Bronchial epithelial cell (primary cell): ENCODE data around the gene GGT5. TPM values are rescaled to one million over a fixed set of nuclear protein-coding genes. Genes with fewer than 3 reads are reported as not detected.
"Not testable (repeated sequence)": the region's sequence is repeated elsewhere in the genome, so short reads cannot be mapped to it uniquely, and the experiment has no call there.

Experiments
- DNase-seq: peaks from one replicate; pipeline ENCODE4 v3.0.0-alpha.2; 2010; ENCODE audit warnings: low read depth
- FAIRE-seq: peaks from 2 replicates; lab custom pipeline; 2011; peaks lifted over from hg19 to GRCh38; lab: Jason Lieb, UNC
- H3K27me3 ChIP-seq: 2 replicates; pipeline ENCODE4 v1.5.1; 2011; ENCODE audit warnings: low read length; ENCODE audit not compliant: control insufficient read depth, insufficient read depth
- H3K36me3 ChIP-seq: 2 replicates; pipeline ENCODE4 v1.5.1; 2011; ENCODE audit warnings: low read length; ENCODE audit not compliant: control insufficient read depth, insufficient read depth
- H3K4me3 ChIP-seq: 2 replicates; pipeline ENCODE4 v1.5.1; 2011; ENCODE audit warnings: mild to moderate bottlenecking, low read depth, low read length, control low read depth
- CTCF ChIP-seq: IDR thresholded peaks from 2 replicates; pipeline ENCODE4 v1.5.1; 2011; ENCODE audit warnings: mild to moderate bottlenecking, moderate library complexity, low read length, control low read depth, inconsistent platforms; ENCODE audit not compliant: insufficient read depth, severe bottlenecking
- total RNA-seq: library from RNA; depleted of rRNA; stranded (reverse); fragments of >200 nt; gene quantifications from 2 replicates; pipeline ENCODE4 v1.2.1, GENCODE V29; 2014

The GGT5 gene
- total RNA-seq, 1 donor from 2014 or later: not detected

DNA sequence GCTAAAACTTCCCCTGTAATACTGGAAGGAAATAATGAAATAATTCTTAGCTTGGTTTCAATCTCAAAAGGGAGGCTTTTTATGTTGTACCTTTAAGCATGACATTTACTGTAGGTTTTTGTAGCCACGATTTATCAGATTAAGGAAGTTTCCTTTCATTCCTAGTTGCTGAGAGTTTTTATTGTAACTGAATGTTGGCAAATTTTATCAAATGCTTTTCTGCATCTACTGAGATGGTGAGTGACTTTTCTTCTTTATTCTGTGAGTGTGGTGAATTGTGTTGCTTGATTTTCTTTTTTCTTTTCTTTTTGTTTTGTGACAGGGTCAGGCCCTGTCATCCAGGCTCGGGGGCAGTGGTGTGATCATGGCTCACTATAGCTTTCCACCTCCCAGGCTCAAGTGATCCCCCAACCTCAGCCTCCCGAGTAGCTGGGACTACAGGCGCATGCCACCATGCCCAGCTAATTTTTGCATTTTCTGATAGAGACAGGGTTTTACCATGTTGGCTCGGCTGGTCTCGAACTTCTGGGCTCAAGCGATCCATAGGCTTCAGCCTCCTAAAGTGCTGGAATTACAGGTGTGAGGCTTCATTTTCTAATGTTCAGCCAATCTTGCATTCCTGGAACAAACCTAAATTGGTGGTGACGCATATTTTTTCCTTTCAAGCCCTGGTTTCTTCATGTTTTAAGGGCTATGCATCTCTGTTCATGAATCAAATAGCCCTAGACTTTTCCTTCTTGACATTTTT, 37.4 kb downstream of the GGT5 start:
- Histone ChIP-seq H3K4me3 (no peak overlapping the region), H3K27me3 (no peaks in the 10 kb centered on the region), H3K36me3 (no peaks in the 10 kb centered on the region)
- no peak for TF ChIP-seq CTCF
- peak; percentile 4 for DNase-seq
- FAIRE-seq: no peak

GRCh38 chr22:24206460-24207263, 38.2 kb downstream of the GGT5 start:
- not testable (repeated sequence) for H3K27me3 ChIP-seq, H3K36me3 ChIP-seq, DNase-seq, H3K4me3 ChIP-seq, FAIRE-seq

DNA sequence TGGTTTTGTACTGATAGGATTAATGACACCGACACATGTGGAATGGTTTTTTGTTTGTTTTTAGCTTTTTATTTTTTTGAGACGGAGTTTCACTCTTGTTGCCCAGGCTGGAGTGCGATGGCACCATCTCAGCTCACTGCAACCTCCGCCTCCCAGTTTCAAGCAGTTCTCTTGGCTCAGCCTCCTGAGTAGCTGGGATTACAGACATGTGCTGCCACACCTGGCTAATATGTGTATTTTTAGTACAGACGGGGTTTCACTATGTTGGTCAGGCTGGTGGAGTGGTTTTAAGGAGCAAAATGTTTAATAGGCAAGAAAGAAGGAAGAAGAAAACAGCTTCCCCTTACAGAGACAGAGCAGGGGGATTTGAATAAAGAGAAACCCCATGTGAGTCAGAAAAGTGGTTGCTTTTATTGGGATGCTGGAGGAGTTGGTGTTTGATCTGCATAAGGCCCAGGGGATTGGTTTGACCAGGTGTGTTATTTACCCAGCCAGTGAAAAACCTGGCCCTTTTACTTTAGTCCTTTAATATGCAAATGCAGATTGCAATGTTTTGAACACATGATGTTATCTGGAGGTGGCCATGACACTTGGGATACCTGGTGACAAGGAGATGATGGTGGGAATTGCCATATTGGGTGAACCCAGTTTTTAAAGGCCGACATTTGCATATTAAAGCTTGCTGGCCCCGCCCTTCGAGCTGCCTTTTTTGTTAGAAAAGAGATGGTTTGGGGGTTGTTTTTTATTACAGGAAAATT, 39.3 kb downstream of the GGT5 start:
- FAIRE-seq (no peak), DNase-seq (peak; percentile 10)
- Histone ChIP-seq H3K27me3 (no peaks in the 10 kb centered on the region), H3K4me3 (no peak overlapping the region), H3K36me3 (no peaks in the 10 kb centered on the region)
- no peak for TF ChIP-seq CTCF

DNA sequence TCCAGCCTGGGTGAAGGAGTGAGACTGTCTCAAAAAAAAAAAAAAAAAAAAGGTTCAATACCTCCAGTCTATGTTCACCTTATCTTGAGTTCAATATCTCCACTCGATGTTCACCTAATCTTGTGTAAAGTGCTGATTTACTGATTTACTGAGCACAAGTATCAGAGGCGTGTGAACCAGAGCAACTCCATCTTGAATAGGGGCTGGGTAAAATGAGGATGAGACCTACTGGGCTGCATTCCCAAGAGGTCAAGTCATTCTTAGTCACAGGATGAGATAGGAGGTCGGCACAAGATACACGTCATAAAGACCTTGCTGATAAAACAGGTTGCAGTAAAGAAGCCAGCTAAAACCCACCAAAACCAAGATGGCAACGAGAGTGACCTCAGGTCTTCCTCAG, 41.0 kb downstream of the GGT5 start:
- H3K36me3 ChIP-seq, H3K4me3 ChIP-seq, FAIRE-seq, H3K27me3 ChIP-seq: not testable (repeated sequence)
- DNase-seq: peak; percentile 48

DNA sequence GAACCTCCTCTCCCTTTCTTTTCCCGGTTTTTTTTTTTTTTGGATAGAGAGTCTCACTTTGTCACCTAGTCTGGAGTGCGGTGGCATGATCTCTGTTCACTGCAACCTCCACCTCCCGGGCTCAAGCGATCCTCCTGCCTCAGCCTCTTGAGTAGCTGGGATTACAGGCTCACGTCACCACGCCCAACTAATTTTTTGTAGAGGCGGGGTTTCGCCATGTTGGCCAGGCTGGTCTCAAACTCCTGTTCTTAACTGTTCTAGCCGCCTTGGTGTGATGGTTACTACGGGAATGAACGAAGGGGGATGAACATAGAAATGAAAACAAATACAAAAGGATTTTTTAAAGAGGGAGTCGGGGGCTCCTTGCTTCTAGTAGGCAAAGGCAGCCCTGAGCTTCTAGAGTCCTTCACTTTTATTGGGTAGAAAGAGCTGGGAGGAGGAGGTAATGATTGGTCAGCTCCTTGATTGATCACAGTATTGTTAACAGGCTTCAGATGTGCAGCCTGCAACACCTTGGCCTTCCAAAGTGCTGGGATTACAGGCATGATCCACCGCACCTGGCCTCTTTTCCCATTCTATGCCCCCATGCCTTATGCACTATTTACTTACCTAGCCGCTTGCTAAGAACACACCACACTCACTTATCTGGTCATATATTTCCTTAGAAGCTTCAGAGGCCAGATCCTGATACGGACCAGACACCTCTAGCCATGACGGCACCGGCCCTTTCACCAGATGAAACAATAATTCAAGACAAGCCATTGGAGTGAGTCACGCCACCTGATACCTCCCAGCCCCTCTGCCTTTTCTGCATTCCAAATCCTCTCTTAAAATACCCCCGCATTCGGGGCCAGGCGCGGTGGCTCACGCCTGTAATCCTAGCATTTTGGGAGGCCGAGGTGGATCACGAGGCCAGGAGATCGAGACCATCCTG, 42.9 kb downstream of the GGT5 start:
- Histone ChIP-seq H3K36me3 (no peaks in the 10 kb centered on the region), H3K27me3 (no peaks in the 10 kb centered on the region), H3K4me3 (no peak overlapping the region)
- DNase-seq (peak; percentile 36), FAIRE-seq (no peak)
- TF ChIP-seq CTCF: no peak

GRCh38 chr22:24200619-24201212, 44.2 kb downstream of the GGT5 start:
- H3K27me3 ChIP-seq: no peaks in the 10 kb centered on the region
- DNase-seq: peak; percentile 74
- no peak overlapping the region for H3K4me3 ChIP-seq
- H3K36me3 ChIP-seq: no peaks in the 10 kb centered on the region
- no peak for TF ChIP-seq CTCF
- no peak for FAIRE-seq
